GM12878 (cell line): Measurements from ENCODE around the gene NUDT3. TPM values are rescaled to one million over a fixed set of nuclear protein-coding genes. Genes with fewer than 3 reads are reported as not detected.

Source experiments
- ATAC-seq: fragments of 200-7000 bp; cut with Tn5 transposase; 3 replicates; pipeline ENCODE4 v1.9.1; 2020; ENCODE audit warnings: mild to moderate bottlenecking, moderate library complexity
- BruUV-seq: library from RNA; stranded (reverse); fragments of 400-500 nt; replicated peaks from 2 replicates; lab custom pipeline; 2021; lab: Mats Ljungman, UMichigan
- CTCF ChIA-PET: fragments of 300-600 bp; sonication (Branson Sonifier 250); formaldehyde crosslinking; extraction: SDS; loops from one replicate; lab custom pipeline; 2021; ENCODE audit warnings: inconsistent platforms; lab: Yijun Ruan, JAX
- POLR2A ChIA-PET: fragments of 350-600 bp; formaldehyde crosslinking; extraction: SDS; loops from one replicate; lab custom pipeline; 2021; ENCODE audit warnings: inconsistent platforms; lab: Charles Lee
- RAD21 ChIA-PET: fragments of 300-600 bp; sonication (Branson Sonifier 250); formaldehyde crosslinking; loops from one replicate; lab custom pipeline; 2023; ENCODE audit warnings: antibody characterized with exemption; ENCODE audit not compliant: unreplicated experiment; lab: Charles Lee
- SMC1A ChIA-PET: fragments of 300-600 bp; sonication (Branson Sonifier 250); formaldehyde crosslinking; loops from one replicate; lab custom pipeline; 2023; ENCODE audit not compliant: unreplicated experiment, uncharacterized antibody; lab: Charles Lee
- DNase-seq: peaks from one replicate; pipeline ENCODE4 v3.0.0-alpha.2; 2011; ENCODE audit warnings: low read depth, low spot score
- FAIRE-seq: peaks from 3 replicates; lab custom pipeline; 2011; peaks lifted over from hg19 to GRCh38; lab: Jason Lieb, UNC
- H2AFZ ChIP-seq: 2 replicates; pipeline ENCODE4 v1.6.0; 2011; ENCODE audit warnings: low read depth, low read length, control low read depth; ENCODE audit not compliant: control insufficient read depth
- H3K27ac ChIP-seq: 2 replicates; pipeline ENCODE4 v1.5.1; 2011; ENCODE audit warnings: control low read depth; ENCODE audit not compliant: control insufficient read depth, insufficient read depth
- H3K27me3 ChIP-seq, 2 experiments: replicated peaks in 1 of 2; 2 replicates each; pipeline versions ENCODE4 v1.6.0 to v1.6.1; 2011; ENCODE audit warnings: low read length in 1 of 2; ENCODE audit not compliant: control insufficient read depth in 2 of 2, insufficient read depth in 2 of 2
- H3K36me3 ChIP-seq, 2 experiments: 2 replicates each; pipeline ENCODE4 v1.5.1; 2011; ENCODE audit warnings: low read length in 1 of 2; ENCODE audit not compliant: control insufficient read depth in 2 of 2, insufficient read depth in 2 of 2
- H3K4me1 ChIP-seq: 2 replicates; pipeline ENCODE4 v1.6.1; 2011; ENCODE audit warnings: mild to moderate bottlenecking, low read length, moderate library complexity, mixed read lengths; ENCODE audit not compliant: control insufficient read depth, insufficient read depth
- H3K4me2 ChIP-seq: 2 replicates; pipeline ENCODE4 v1.6.0; 2011; ENCODE audit warnings: control low read depth; ENCODE audit not compliant: control insufficient read depth, insufficient read depth
- H3K4me3 ChIP-seq: fragments of 200-600 bp; sonication (generic); 2 replicates; pipeline ENCODE4 v1.5.1; 2016
- H3K79me2 ChIP-seq: 2 replicates; pipeline ENCODE4 v1.6.0; 2011; ENCODE audit warnings: low read length; ENCODE audit not compliant: control insufficient read depth, insufficient read depth
- H3K9ac ChIP-seq: 2 replicates; pipeline ENCODE4 v1.8.0; 2011; ENCODE audit warnings: low read length, control low read depth, mixed read lengths; ENCODE audit not compliant: control insufficient read depth, insufficient read depth
- H3K9me3 ChIP-seq: replicated peaks from 3 replicates; pipeline ENCODE4 v1.5.1; 2011; ENCODE audit warnings: mild to moderate bottlenecking, low read length; ENCODE audit not compliant: control insufficient read depth, insufficient read depth
- H4K20me1 ChIP-seq: 2 replicates; pipeline ENCODE4 v1.6.0; 2011; ENCODE audit not compliant: control insufficient read depth, insufficient read depth
- CHD1 ChIP-seq: IDR thresholded peaks from 2 replicates; pipeline ENCODE4 v1.6.1; 2012; ENCODE audit warnings: low read depth, low read length, improper control_type of control experiment
- ESRRA ChIP-seq: IDR thresholded peaks from 2 replicates; pipeline ENCODE4 v1.6.1; 2012; ENCODE audit warnings: mild to moderate bottlenecking, low read length, improper control_type of control experiment
- MTA3 ChIP-seq: IDR thresholded peaks from 2 replicates; pipeline ENCODE4 v1.6.1; 2012; ENCODE audit warnings: low read length, inconsistent platforms, borderline replicate concordance
- NR2C1 ChIP-seq: fragments of 450-650 bp; IDR thresholded peaks from 2 replicates; pipeline ENCODE4 v1.6.1; 2017; ENCODE audit warnings: antibody characterized with exemption, mild to moderate bottlenecking, moderate library complexity
- RFX5 ChIP-seq: IDR thresholded peaks from 2 replicates; pipeline ENCODE4 v1.6.1; 2011; ENCODE audit warnings: low read depth, low read length, improper control_type of control experiment
- STAT1 ChIP-seq: fragments of 450-650 bp; conservative IDR thresholded peaks from 2 replicates; pipeline ENCODE4 v1.6.1; 2014; ENCODE audit warnings: antibody characterized with exemption, mild to moderate bottlenecking
- TBL1XR1 ChIP-seq: IDR thresholded peaks from 2 replicates; pipeline ENCODE4 v1.6.1; 2012; ENCODE audit warnings: low read depth, low read length, improper control_type of control experiment
- USF1 ChIP-seq: IDR thresholded peaks from 2 replicates; pipeline ENCODE4 v1.6.1; 2011; ENCODE audit warnings: borderline replicate concordance, low read depth, mild to moderate bottlenecking, moderate library complexity, mixed read lengths, low read length; ENCODE audit not compliant: insufficient read depth; ENCODE audit errors: extremely low read length
- ZNF24 ChIP-seq: fragments of 450-650 bp; IDR thresholded peaks from 2 replicates; pipeline ENCODE4 v1.6.1; 2017; ENCODE audit warnings: antibody characterized with exemption, mild to moderate bottlenecking
- WGBS: methylation state at CpG from one replicate; pipeline ENCODE4 v1.1.6; 2016; ENCODE audit warnings: low lambda C conversion rate; ENCODE audit not compliant: insufficient replicate concordance, insufficient coverage; ENCODE audit errors: missing lambda C conversion rate; 5-methylcytosine and 5-hydroxymethylcytosine counted together
- in situ Hi-C: fragments of 300-500 bp; cut with MboI; formaldehyde crosslinking; loops from 9 replicates; pipeline ENCODE4 v1.14.3; 2018; ENCODE audit warnings: mixed read lengths
- intact Hi-C: fragments of 100-400 bp; cut with micrococcal nuclease; formaldehyde crosslinking; loops from one replicate; pipeline ENCODE4 v1.14.2; 2022; ENCODE audit not compliant: unreplicated experiment
- polyA plus RNA-seq, 11 experiments: library from polyadenylated mRNA; depleted of rRNA in 4 of 11; unstranded in 6 of 11; stranded (reverse) in 5 of 11; fragments of >200 nt; fragmentation: Nextera tagmentation in 4 of 11; fragmentation: Illumina TruSeq in 1 of 11; extraction: Ambion mirVana in 4 of 11; extraction: Trizol in 1 of 11; gene quantifications; 1 replicate in 1 of 11; 2 replicates in 10 of 11; pipeline versions ENCODE4 v1.2.1 to v1.2.3, GENCODE V29; 2011 to 2016; ENCODE audit warnings: inconsistent platforms in 2 of 11, missing spikeins in 2 of 11, low read depth in 1 of 11
- total RNA-seq, 4 experiments: library from RNA; depleted of rRNA in 3 of 4; stranded (reverse); fragments of >200 nt in 3 of 4; fragmentation: Illumina TruSeq in 1 of 4; extraction: Trizol in 1 of 4; gene quantifications; 2 replicates each; pipeline versions ENCODE4 v1.2.1 to v1.2.3, GENCODE V29; 2013 to 2021
- TF ChIP-seq, protein P1 (sequence below): IDR thresholded peaks from 2 replicates; pipeline ENCODE4 v1.6.1; 2012; ENCODE audit warnings: low read depth, low read length, improper control_type of control experiment

The NUDT3 gene
- total and polyA plus RNA-seq, 10 of the 15 experiments (the other 5 are each of a cell fraction or from before 2014, with no cell fraction given), result 2.4 to 32.3 (median 25.5) TPM

- peak overlapping the region; percentile 99; the same call in 1 of the 2 replicates for H3K9ac ChIP-seq
These were observed 151.9 kb downstream of the NUDT3 start for GRCh38 chr6:34240329-34241248.

More at GRCh38 chr6:34240329-34241248, 151.9 kb downstream of the NUDT3 start:
- no peak for FAIRE-seq
- in situ Hi-C loops (loop anchor here (5.0 to 25.0 kb wide), 2 partner anchors 177 to 372 kb away; no protein-coding TSS in a partner anchor), intact Hi-C loops (no loop called here)
- ChIA-PET SMC1A (interaction anchor here (0.7 to 1.1 kb wide), 2 partner anchors 45 to 177 kb away, joined by 3 read pairs; no protein-coding TSS in a partner anchor), POLR2A (interaction anchor here (1.2 kb wide), 1 partner anchor 17 kb away, joined by 3 read pairs; no protein-coding TSS in a partner anchor), RAD21 (interaction anchor here (1.1 kb wide), 2 partner anchors 17 to 44 kb away, joined by 3 to 4 read pairs; no protein-coding TSS in a partner anchor), CTCF (interaction anchor here (0.8 to 1.5 kb wide), 4 partner anchors 9 to 174 kb away, joined by 3 to 6 read pairs (median 4); no protein-coding TSS in a partner anchor)
- Histone ChIP-seq H3K4me1 (peaks cover 20% of the 10 kb centered on the region), H3K27ac (no peak overlapping the region; the same call in none of the 2 replicates), H3K4me2 (peak overlapping the region; percentile 85), H3K9me3 (no peaks in the 10 kb centered on the region), H3K27me3 (no peaks in the 10 kb centered on the region), H4K20me1 (peaks cover 5% of the 10 kb centered on the region; the same call in 1 of the 2 replicates), H2AFZ (no peak overlapping the region), H3K79me2 (peaks cover 51% of the 10 kb centered on the region), H3K4me3 (peak overlapping the region; percentile 93; the same call in 1 of the 2 replicates), H3K36me3 (peaks cover 27 to 33% of the 10 kb centered on the region in 2 experiments)
- ATAC-seq, result no peak
- DNase-seq, result no peak
- WGBS, result 87% methylated on average over 22 of the region's 22 CpGs
- no TSS peak for BruUV-seq
- TF ChIP-seq ESRRA (no peak), USF1 (no peak), STAT1 (no peak), NR2C1 (no peak), CHD1 (no peak), ZNF24 (no peak), RFX5 (no peak), MTA3 (no peak), TBL1XR1 (no peak)
- TF ChIP-seq, protein P1, sequence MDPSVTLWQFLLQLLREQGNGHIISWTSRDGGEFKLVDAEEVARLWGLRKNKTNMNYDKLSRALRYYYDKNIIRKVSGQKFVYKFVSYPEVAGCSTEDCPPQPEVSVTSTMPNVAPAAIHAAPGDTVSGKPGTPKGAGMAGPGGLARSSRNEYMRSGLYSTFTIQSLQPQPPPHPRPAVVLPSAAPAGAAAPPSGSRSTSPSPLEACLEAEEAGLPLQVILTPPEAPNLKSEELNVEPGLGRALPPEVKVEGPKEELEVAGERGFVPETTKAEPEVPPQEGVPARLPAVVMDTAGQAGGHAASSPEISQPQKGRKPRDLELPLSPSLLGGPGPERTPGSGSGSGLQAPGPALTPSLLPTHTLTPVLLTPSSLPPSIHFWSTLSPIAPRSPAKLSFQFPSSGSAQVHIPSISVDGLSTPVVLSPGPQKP, result no peak
